Right ventricle myocardium superior (tissue), 1 donor: Measurements from ENCODE around the gene PACSIN3. TPM values are rescaled to one million over a fixed set of nuclear protein-coding genes. Genes with fewer than 3 reads are reported as not detected.
"Not testable (repeated sequence)": the region's sequence is repeated elsewhere in the genome, so short reads cannot be mapped to it uniquely, and the experiment has no call there.

ENCODE experiments used
- ATAC-seq: fragments of 200-7000 bp; cut with Tn5 transposase; one replicate; pipeline ENCODE4 v1.9.1; 2020; ENCODE audit warnings: mild to moderate bottlenecking; ENCODE audit not compliant: poor library complexity
- DNase-seq: peaks from one replicate; pipeline ENCODE4 v3.0.0-alpha.2; 2020
- intact Hi-C: fragments of 100-400 bp; cut with DNase I; formaldehyde crosslinking; loops from one replicate; pipeline ENCODE4 v1.11.2; 2022
- total RNA-seq: library from RNA; stranded (reverse); fragmentation: NEBNext Ultra II Directional; extraction: Animal tissue kit (Norgen Biotek cat#: 25700); gene quantifications from one replicate; pipeline ENCODE4 v1.2.1, GENCODE V29; 2021
- donor health status: DM: no; HTN: yes; CAD: no; lungs with severe emphysema.

PACSIN3 gene
- total RNA-seq, 1 donor from 2014 or later, result 175 TPM

GRCh38 chr11:47202576-47202975 is 16.3 kb upstream of the PACSIN3 start:
- intact Hi-C loops, result no loop called here
- DNase-seq, result no peak
- no peak for ATAC-seq

GRCh38 chr11:47201015-47201414 is 14.8 kb upstream of the PACSIN3 start:
- DNase-seq (no peak), ATAC-seq (no peak)
- intact Hi-C loops, result no loop called here

- intact Hi-C loops, result not testable (repeated sequence)
These were observed 11.9 kb upstream of the PACSIN3 start for GRCh38 chr11:47198161-47198560.

GRCh38 chr11:47192111-47192510 is 5.9 kb upstream of the PACSIN3 start:
- intact Hi-C loops, result no loop called here
- DNase-seq, result no peak
- no peak for ATAC-seq

More at GRCh38 chr11:47198161-47198560, 11.9 kb upstream of the PACSIN3 start:
- not testable (repeated sequence) for ATAC-seq, DNase-seq

GRCh38 chr11:47191137-47191536 is 4.9 kb upstream of the PACSIN3 start:
- ATAC-seq, DNase-seq, intact Hi-C loops: not testable (repeated sequence)

GRCh38 chr11:47189100-47189834 is 3.0 kb upstream of the PACSIN3 start:
- DNase-seq (no peak), ATAC-seq (no peak)
- intact Hi-C loops, result no loop called here

- intact Hi-C loops, result no loop called here
- ATAC-seq (no peak), DNase-seq (no peak)
These were observed 2.0 kb upstream of the PACSIN3 start for GRCh38 chr11:47188259-47188658.

GRCh38 chr11:47187723-47188122 is 1.5 kb upstream of the PACSIN3 start:
- intact Hi-C loops, result no loop called here
- DNase-seq (no peak), ATAC-seq (no peak)

- intact Hi-C loops, result no loop called here
- DNase-seq, result peak; percentile 75
- ATAC-seq, result peak; percentile 53
These were observed 764 bp upstream of the PACSIN3 start for GRCh38 chr11:47186700-47187695.

- peak; percentile 78 for DNase-seq
- ATAC-seq, result peak; percentile 42
- intact Hi-C loops, result no loop called here
These were observed 744 bp downstream of the PACSIN3 start for GRCh38 chr11:47185305-47186075.

- DNase-seq, result peak; percentile 59
- ATAC-seq, result peak; percentile 2
These were observed 1.4 kb downstream of the PACSIN3 start for GRCh38 chr11:47184711-47185304.

GRCh38 chr11:47183969-47184368 is 2.3 kb downstream of the PACSIN3 start:
- no peak for ATAC-seq
- intact Hi-C loops, result loop anchor here (5.0 kb wide), 1 partner anchor 73 kb away; the partner anchor contains the start of gene NR1H3
- no peak for DNase-seq

More at GRCh38 chr11:47184711-47185304, 1.4 kb downstream of the PACSIN3 start:
- intact Hi-C loops, result loop anchor here (5.0 kb wide), 1 partner anchor 72 kb away; the partner anchor contains the start of gene NR1H3

- ATAC-seq (no peak), DNase-seq (peak; percentile 53)
- intact Hi-C loops, result loop anchor here (5.0 kb wide), 1 partner anchor 74 kb away; the partner anchor contains the start of gene NR1H3
These were observed 3.0 kb downstream of the PACSIN3 start for GRCh38 chr11:47183031-47183856.

GRCh38 chr11:47182380-47182779 is 3.9 kb downstream of the PACSIN3 start:
- ATAC-seq, result no peak
- intact Hi-C loops, result loop anchor here (5.0 kb wide), 1 partner anchor 75 kb away; the partner anchor contains the start of gene NR1H3
- DNase-seq, result no peak

- ATAC-seq (no peak), DNase-seq (no peak)
- intact Hi-C loops, result loop anchor here (5.0 kb wide), 1 partner anchor 76 kb away; the partner anchor contains the start of gene NR1H3
These were observed 5.0 kb downstream of the PACSIN3 start for GRCh38 chr11:47181271-47181670.

GRCh38 chr11:47180006-47180787 is 6.0 kb downstream of the PACSIN3 start:
- intact Hi-C loops, result loop anchor here (5.0 kb wide), 1 partner anchor 77 kb away; the partner anchor contains the start of gene NR1H3
- ATAC-seq (no peak), DNase-seq (no peak)
